NCI-H2196 (cell line): ENCODE data around the gene WDR27.

Source experiments
- DNase-seq: peaks from one replicate; lab custom pipeline; 2025; ENCODE audit not compliant: unreplicated experiment; lab: John Stamatoyannopoulos, UW

Gene WDR27

GRCh38 chr6:169641461-169642085, 60.3 kb downstream of the WDR27 start:
- no peak for DNase-seq

DNA sequence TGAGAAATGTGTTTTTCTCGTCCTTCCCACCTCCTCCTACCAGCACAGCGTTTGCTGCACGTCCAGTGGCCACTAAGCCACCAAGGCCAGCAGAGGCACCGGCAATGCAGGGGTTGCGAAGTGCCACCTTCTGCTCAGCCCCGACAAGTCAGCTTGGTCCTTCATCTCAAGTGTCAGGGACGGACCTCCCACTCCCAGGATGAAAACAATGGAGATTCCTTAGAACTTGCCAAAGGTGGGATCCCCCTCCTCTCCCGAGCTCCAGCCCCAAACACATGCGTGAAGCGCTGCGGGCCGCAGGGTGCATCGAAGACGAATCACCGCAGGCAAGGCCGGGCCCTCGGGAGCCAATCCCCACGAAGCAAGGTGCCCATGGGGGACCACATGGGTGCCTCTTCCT, 60.8 kb downstream of the WDR27 start:
- no peak for DNase-seq

- DNase-seq, result no peak
These were observed 61.4 kb downstream of the WDR27 start for GRCh38 chr6:169640351-169640852.

DNA sequence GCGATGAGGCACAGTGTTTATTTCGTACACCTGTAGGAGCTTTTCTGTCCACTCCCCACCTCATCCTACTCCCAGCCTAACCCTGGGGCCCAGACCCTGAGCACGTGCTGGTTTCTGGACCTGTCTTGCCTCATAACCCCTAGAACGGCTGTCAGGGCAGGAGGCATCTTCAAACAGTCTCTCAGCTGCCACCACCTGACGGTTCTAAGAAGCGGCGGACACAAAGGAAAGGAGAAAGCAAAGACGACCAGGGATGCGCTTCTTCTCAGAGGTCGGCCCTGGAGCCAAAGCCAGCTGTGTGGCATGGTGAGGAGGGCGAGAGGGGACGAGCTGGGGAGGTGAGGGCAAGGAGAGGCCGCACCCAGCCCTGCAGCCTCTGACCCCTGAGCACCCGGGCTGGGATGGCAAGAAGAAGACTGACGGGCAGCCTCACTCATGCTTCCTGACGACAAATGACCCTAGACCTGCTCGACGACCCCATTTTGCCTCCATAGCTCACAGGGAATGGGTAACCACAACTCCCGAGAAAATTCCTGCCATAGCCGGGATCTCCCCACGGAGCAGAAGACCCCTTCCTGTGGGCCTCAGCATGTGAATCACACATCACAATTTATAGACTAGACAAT, 62.1 kb downstream of the WDR27 start:
- no peak for DNase-seq

DNA sequence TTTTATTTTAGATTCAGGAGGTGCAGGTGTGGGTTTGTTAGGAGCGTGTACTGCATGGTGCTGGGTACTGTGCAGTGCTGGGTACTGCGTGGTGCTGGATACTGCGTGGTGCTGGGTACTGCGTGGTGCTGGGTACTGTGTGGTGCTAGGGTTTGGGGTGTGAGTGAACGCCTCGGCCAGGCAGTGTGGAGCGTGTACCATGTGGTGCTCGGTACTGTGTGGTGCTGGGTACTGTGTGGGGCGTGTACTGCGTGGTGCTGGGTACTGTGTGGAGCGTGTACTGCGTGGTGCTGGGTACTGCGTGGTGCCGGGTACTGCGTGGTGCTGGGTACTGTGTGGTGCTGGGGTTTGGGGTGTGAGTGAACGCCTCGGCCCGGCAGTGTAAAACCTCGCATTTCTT, 62.9 kb downstream of the WDR27 start:
- no peak for DNase-seq

DNA sequence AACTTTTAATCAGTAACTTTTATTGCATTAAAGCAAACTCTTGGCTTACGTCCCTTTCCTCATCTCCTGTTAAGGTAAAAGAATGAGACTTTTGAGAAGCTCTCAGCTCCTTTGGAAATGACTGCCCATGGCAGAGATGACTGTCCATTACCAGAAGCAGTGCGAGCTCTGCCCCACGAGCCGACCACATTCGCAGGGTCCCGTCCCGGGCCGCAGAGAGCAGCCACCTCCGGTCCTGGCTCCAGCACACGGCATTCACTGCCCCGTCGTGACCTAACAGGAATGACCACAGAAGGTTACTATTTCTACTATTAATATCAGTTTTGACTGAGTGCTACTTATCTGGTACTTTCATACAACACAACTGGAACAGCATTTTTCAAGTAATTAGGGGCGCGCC, 63.4 kb downstream of the WDR27 start:
- no peak for DNase-seq

- DNase-seq, result no peak
These were observed 66.5 kb downstream of the WDR27 start for GRCh38 chr6:169635345-169635744.

GRCh38 chr6:169632841-169633240, 69.0 kb downstream of the WDR27 start:
- no peak for DNase-seq

DNA sequence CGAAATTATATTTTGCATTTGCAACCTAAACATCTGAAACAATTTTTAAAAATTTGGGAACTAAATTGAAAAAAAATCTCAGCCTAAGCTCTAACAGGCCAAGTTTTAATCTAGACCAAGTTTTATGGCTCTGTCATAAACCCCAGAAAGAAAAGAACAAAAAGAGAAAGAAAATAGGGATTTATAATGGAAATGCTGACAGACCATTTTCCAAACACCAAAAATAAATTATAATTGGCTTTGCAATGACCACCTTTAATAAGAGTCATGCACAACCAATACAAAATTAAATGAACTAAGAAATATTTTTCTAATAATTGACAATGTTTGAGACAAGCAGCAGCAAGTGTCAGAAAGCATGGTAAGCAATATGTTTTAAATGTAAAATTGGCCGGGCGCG, 72.6 kb downstream of the WDR27 start:
- DNase-seq, result no peak

GRCh38 chr6:169627736-169628607, 73.9 kb downstream of the WDR27 start:
- no peak for DNase-seq

DNA sequence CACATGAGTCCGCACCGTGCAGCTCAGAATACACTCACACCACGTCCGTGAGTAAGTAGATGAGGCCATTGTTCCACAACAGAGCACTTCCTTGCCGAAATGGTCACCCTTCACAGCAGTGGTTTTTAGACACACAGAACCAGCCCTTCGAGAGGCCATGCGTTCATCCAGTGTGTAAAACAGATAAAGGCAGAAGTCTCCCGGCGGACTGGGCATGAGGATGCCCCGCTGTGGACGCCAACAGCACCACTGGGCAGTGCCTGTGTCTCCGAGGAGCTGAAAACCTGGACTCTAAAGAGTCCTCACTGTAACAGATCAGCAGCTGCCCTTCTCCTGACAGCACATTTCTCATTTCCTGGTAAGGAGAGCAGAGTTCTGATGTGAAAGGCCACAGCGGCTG, 75.2 kb downstream of the WDR27 start:
- DNase-seq, result no peak

DNA sequence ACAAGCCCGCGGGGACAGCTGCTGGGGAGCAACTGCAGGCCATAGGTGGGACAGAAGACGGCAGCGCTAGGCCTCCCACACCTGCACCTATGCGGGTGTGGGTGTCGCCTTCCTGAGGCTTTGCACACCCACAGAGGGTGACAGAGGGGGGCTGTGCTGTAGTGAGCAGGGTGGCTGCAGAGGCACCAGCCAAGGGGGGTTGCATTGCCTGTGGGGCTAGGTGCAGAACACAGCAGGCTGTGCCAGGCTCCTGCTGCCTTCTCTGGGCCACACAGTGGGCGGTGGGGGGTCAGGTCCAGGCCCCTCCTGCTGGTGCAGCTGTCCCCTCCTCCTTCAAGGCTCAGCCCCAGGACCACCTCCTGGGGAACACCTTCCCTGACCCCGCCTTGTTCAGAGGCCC, 75.7 kb downstream of the WDR27 start:
- DNase-seq, result no peak

DNA sequence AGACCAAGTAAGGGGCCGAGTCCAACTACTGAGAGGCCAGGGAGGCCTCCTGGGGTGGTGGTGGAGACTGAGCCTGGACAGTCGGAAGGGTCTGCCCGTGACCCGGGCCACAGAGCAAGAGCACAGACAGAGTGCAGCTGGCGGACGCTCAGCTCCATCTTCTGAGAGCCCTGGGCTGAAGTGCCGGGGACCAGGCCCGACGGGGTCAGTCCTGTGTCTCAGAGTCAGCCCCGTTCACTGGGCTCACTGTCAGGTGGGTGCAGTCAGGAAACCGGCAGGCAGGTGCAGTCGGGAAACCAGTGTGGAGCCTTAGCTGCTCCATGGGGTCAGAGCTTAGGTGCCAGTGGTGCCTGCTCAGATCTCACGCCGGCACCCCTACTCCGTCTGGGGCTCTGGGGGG, 76.5 kb downstream of the WDR27 start:
- no peak for DNase-seq

- no peak for DNase-seq
These were observed 77.0 kb downstream of the WDR27 start for GRCh38 chr6:169624785-169625184.

GRCh38 chr6:169623975-169624374, 77.9 kb downstream of the WDR27 start:
- no peak for DNase-seq

DNA sequence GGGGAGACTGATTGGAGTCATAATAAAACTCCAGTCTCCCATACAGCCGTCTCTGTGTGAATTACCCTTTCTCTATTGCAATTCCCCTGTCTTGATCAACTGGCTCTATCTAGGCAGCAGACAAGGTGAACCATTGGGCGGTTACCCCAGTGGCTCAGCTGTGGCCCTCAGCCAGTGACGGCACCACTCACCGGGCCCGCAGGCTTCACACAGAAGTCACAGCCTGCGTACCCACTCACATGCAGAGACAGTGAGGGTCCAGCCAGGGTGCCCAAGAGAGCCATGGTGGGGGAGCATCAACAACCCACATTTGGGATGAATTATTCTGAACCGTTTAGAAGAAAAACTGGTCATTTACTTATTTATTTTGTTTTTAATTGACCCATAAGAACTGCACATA, 78.5 kb downstream of the WDR27 start:
- DNase-seq, result no peak

- DNase-seq, result no peak
These were observed 79.2 kb downstream of the WDR27 start for GRCh38 chr6:169622618-169623017.

DNA sequence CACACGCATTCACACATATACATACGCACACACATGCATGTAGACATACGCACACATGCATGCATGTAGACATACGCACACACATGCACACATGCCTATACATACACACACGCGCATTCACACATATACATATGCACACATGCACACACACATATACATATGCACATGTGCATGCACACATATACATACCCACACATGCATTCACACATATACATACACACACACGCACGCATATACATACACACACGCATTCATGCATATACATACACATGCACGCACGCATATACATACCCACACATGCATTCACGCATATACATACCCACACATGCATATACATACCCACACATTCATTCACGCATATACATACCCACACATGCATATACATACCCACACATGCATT, 80.5 kb downstream of the WDR27 start:
- DNase-seq, result no peak

- DNase-seq, result no peak
These were observed 81.4 kb downstream of the WDR27 start for GRCh38 chr6:169620171-169621130.

DNA sequence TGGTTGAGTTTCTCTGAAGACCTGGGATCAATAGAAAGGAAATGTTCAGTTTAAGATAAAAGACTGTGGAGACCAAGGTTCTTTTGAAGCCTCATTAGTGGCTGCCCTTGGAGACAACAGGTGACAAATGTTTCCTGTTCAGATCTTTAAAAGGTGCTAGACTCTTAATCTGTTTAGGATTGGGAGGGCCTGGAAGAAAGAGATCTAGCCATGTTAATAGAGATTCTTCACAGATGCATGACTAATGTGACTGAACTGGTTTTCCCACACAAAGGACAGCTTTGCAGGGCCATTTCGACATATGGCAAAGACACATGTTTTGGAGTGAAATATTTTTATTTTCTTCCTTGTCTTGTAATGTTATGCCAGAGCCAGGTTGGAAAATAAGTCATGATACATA, 82.2 kb downstream of the WDR27 start:
- DNase-seq, result no peak
